ENCODE measurements around the gene SNX24.

Gene SNX24

DNA sequence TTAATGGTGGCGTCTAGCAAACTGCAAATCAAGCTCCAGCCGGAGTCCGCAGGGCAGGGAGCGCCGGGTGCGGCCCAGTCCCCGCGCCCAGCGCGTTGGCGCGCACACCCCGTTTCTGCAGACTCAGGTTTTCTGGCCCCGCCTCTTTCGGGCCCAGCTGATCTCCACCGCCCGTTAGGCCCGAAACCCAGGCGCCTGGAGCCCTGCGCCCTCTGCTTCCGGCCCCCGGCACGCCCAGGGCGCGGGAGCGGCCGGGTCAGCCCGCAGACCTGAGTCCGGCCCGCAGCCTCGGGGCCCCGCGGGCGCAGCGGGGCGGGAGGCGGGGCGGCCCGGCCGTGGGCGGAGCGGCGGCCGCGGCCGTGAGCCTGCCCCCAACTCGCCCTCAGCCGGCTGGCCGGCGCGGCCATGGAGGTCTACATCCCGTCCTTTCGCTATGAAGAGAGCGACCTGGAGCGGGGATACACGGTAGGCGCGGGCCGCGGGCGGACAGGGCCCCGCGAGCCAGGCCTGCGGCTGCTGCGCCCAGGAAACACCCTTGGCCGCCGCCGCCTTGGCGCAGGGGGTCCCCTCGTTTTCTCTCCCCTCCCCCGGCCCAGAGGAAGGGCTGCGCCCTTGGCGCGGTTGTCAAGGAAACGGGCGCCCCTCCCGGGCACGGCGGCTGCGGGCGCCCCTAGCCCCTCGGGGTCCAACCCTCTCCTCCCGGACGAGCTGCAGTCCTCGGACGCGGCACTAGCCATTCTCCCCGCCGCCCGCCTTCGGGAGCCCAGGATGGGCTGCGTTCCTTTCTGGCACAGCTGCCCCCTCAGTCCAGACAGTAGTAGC, at the start of gene SNX24:
TSS of gene SNX24 (plus strand) at position 385 of the 822 bp plus-strand sequence. CDS start at position 406, 21 bp downstream.
- Mint-ChIP-seq H3K9me3 (no peaks in the 10 kb centered on the region), H3K27ac (peak within 1 kb of the TSS; percentile 79), H3K36me3 (ENCODE audit: low read depth) (peaks cover 1% of the 10 kb centered on the region), H3K27me3 (peaks cover 16% of the 10 kb centered on the region), H3K4me1 (ENCODE audit: low read depth) (peaks cover 25% of the 10 kb centered on the region), H3K4me3 (peak within 1 kb of the TSS; percentile 84)

DNA sequence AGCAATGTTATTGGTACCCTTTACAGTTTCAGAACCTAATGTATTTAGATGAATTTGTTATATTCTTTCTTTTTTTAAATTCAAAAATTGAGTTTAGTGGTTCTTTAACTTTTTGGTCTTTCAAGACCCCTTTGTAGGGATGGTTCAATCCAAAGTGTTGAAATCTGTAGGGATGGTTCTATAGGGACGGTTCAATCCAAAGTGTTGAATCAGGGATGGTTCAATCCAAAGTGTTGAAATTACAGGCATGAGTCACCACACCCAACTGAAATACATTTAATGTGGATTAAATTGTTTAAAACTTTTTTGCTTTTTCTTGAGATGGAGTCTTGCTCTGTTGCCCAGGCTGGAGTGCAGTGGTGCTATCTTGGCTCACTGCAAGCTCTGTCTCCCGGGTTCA, 39.9 kb upstream of the SNX24 start:
- no peaks in the 10 kb centered on the region for H3K9me3 Mint-ChIP-seq
- no peaks in the 10 kb centered on the region for H3K4me1 Mint-ChIP-seq (ENCODE audit: low read depth)
- H3K27me3 Mint-ChIP-seq, result no peaks in the 10 kb centered on the region
- peaks cover 56% of the 10 kb centered on the region for H3K36me3 Mint-ChIP-seq (ENCODE audit: low read depth)
- H3K27ac Mint-ChIP-seq, result no peak overlapping the region
- H3K4me3 Mint-ChIP-seq, result no peak overlapping the region

- H3K9me3 Mint-ChIP-seq, result no peaks in the 10 kb centered on the region
- H3K4me3 Mint-ChIP-seq, result no peak overlapping the region
- peaks cover 36% of the 10 kb centered on the region for H3K36me3 Mint-ChIP-seq (ENCODE audit: low read depth)
- H3K27me3 Mint-ChIP-seq, result no peaks in the 10 kb centered on the region
- no peaks in the 10 kb centered on the region for H3K4me1 Mint-ChIP-seq (ENCODE audit: low read depth)
- H3K27ac Mint-ChIP-seq, result no peak overlapping the region
Observed at GRCh38 chr5:122810405-122810804, 35.0 kb upstream of the SNX24 start.

DNA sequence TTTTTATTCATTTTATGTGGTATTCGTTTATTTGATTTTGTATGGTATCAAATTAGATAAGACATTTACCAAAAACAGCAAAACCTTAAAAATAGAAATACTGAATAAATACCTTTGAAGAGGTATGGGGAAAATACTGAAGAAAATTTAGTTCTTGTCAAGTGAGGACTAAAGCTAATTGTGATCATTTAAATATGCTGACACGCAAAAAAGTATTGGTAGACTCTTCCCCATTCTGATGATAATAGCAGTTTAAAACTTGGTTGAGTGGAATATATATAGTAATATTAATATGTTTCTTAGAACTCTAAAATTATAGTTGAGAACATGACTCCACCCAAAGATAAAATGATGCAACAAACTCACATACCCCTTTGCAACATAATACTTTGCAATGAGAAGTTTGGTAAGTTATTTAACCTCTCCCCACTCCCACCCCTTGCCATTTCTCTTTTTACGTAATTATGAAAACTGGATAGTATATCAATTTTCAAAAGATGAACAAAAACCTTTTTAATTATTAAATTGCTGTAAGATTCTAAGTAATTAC, 30.1 kb upstream of the SNX24 start:
- Mint-ChIP-seq H3K4me1 (ENCODE audit: low read depth) (no peaks in the 10 kb centered on the region), H3K27ac (no peak overlapping the region), H3K36me3 (ENCODE audit: low read depth) (peaks cover 25% of the 10 kb centered on the region), H3K27me3 (no peaks in the 10 kb centered on the region), H3K9me3 (no peaks in the 10 kb centered on the region), H3K4me3 (no peak overlapping the region)

- Mint-ChIP-seq H3K27ac (no peak overlapping the region), H3K27me3 (no peaks in the 10 kb centered on the region), H3K4me1 (ENCODE audit: low read depth) (no peaks in the 10 kb centered on the region), H3K4me3 (no peak overlapping the region), H3K36me3 (ENCODE audit: low read depth) (peaks cover 34% of the 10 kb centered on the region), H3K9me3 (no peaks in the 10 kb centered on the region)
Observed at GRCh38 chr5:122816756-122817155, 28.7 kb upstream of the SNX24 start.

GRCh38 chr5:122831984-122832383, 13.4 kb upstream of the SNX24 start:
- H3K27ac Mint-ChIP-seq, result no peak overlapping the region
- no peaks in the 10 kb centered on the region for H3K27me3 Mint-ChIP-seq
- no peak overlapping the region for H3K4me3 Mint-ChIP-seq
- peaks cover 19% of the 10 kb centered on the region for H3K36me3 Mint-ChIP-seq (ENCODE audit: low read depth)
- no peaks in the 10 kb centered on the region for H3K4me1 Mint-ChIP-seq (ENCODE audit: low read depth)
- H3K9me3 Mint-ChIP-seq, result no peaks in the 10 kb centered on the region

GRCh38 chr5:122835681-122836080, 9.7 kb upstream of the SNX24 start:
- Mint-ChIP-seq H3K9me3 (no peaks in the 10 kb centered on the region), H3K27me3 (peaks cover 10% of the 10 kb centered on the region), H3K4me3 (no peak overlapping the region), H3K36me3 (ENCODE audit: low read depth) (peaks cover 4% of the 10 kb centered on the region), H3K4me1 (ENCODE audit: low read depth) (peaks cover 5% of the 10 kb centered on the region), H3K27ac (no peak overlapping the region)

DNA sequence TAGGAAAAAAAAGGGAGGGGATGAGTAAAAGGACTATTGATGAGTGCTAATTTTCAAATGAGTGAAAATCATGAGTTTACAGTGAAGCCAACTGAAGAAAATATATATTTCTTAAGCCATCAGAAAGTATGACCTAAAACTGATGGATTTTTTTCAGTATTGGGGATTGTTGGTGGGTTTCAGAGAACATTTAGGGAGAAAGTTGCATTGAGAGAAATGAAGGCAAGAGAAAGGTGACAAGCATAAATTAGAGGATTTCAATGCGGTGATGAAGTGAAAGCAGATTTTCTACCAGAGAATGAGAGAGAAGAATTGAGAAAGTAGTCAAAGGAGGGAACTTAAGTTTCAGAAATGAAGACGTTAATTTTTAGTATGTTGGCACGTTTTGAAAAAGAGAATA, 8.5 kb upstream of the SNX24 start:
- no peak overlapping the region for H3K4me3 Mint-ChIP-seq
- peaks cover 14% of the 10 kb centered on the region for H3K27me3 Mint-ChIP-seq
- H3K36me3 Mint-ChIP-seq (ENCODE audit: low read depth), result peaks cover 4% of the 10 kb centered on the region
- peaks cover 5% of the 10 kb centered on the region for H3K4me1 Mint-ChIP-seq (ENCODE audit: low read depth)
- no peak overlapping the region for H3K27ac Mint-ChIP-seq
- H3K9me3 Mint-ChIP-seq, result no peaks in the 10 kb centered on the region

GRCh38 chr5:122839731-122840130, 5.7 kb upstream of the SNX24 start:
- Mint-ChIP-seq H3K4me1 (ENCODE audit: low read depth) (peaks cover 15% of the 10 kb centered on the region), H3K36me3 (ENCODE audit: low read depth) (peaks cover 4% of the 10 kb centered on the region), H3K27ac (no peak overlapping the region), H3K27me3 (peaks cover 18% of the 10 kb centered on the region), H3K9me3 (no peaks in the 10 kb centered on the region), H3K4me3 (no peak overlapping the region)

DNA sequence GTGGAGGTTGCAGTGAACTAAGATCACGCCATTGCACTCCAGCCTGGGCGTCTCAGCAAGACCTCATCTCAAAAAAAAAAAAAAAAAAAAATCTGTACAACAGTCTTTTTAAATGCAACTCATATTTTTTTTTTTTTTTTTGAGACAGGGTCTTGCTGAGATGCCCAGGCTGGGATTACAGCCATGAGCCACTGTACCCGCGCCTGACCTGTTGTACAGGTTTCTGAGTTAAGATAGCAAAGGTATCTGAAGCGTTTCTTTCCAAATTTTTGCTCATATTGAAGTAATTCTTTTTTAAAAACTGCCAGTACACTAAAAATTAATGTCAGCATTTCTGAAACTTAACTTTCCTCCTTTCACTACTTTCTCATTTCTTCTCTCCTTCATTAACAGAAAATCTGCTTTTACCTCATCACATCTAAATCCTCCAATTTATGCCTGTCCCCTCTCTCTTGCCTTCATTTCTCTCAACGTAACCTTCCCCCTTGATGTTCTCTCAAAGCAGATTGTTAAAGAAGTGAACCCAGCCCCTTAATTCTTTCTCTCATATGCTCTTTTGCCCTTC, 3.3 kb upstream of the SNX24 start:
- Mint-ChIP-seq H3K27ac (no peak overlapping the region), H3K4me3 (no peak overlapping the region), H3K4me1 (ENCODE audit: low read depth) (peaks cover 27% of the 10 kb centered on the region), H3K27me3 (peaks cover 23% of the 10 kb centered on the region), H3K9me3 (no peaks in the 10 kb centered on the region), H3K36me3 (ENCODE audit: low read depth) (peaks cover 4% of the 10 kb centered on the region)

- peaks cover 19% of the 10 kb centered on the region for H3K27me3 Mint-ChIP-seq
- peaks cover 27% of the 10 kb centered on the region for H3K4me1 Mint-ChIP-seq (ENCODE audit: low read depth)
- H3K36me3 Mint-ChIP-seq (ENCODE audit: low read depth), result peaks cover 4% of the 10 kb centered on the region
- H3K27ac Mint-ChIP-seq, result peak overlapping the region; percentile 79
- H3K4me3 Mint-ChIP-seq, result peak overlapping the region; percentile 84
- H3K9me3 Mint-ChIP-seq, result no peaks in the 10 kb centered on the region
Observed at GRCh38 chr5:122844136-122844909, 1.1 kb upstream of the SNX24 start.

DNA sequence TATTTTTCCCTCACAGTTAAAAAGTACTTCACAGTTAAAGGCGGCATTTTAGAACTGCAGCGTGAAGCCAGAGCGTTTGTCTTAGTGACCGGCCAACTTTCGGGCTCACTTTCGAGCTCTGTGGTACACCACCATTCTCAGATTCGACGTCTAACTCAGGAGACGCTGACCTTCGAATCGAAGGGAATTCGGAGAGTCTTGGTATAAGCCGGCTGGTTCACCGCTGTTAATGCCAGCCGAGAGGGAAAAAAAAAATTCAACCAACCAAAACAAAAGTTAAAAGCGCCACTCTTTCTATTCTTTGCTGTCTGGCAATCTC, 544 bp upstream of the SNX24 start:
- Mint-ChIP-seq H3K9me3 (no peaks in the 10 kb centered on the region), H3K27ac (peak overlapping the region; percentile 79), H3K27me3 (peaks cover 19% of the 10 kb centered on the region), H3K4me3 (peak overlapping the region; percentile 84), H3K4me1 (ENCODE audit: low read depth) (peaks cover 27% of the 10 kb centered on the region), H3K36me3 (ENCODE audit: low read depth) (peaks cover 4% of the 10 kb centered on the region)

- Mint-ChIP-seq H3K27ac (peak overlapping the region; percentile 61), H3K9me3 (no peaks in the 10 kb centered on the region), H3K36me3 (ENCODE audit: low read depth) (no peaks in the 10 kb centered on the region), H3K27me3 (peaks cover 13% of the 10 kb centered on the region), H3K4me1 (ENCODE audit: low read depth) (peaks cover 22% of the 10 kb centered on the region), H3K4me3 (peak overlapping the region; percentile 71)
Observed at GRCh38 chr5:122846051-122846550, 688 bp downstream of the SNX24 start.

- H3K4me3 Mint-ChIP-seq, result no peak overlapping the region
- H3K36me3 Mint-ChIP-seq (ENCODE audit: low read depth), result no peaks in the 10 kb centered on the region
- H3K9me3 Mint-ChIP-seq, result no peaks in the 10 kb centered on the region
- peaks cover 22% of the 10 kb centered on the region for H3K4me1 Mint-ChIP-seq (ENCODE audit: low read depth)
- no peak overlapping the region for H3K27ac Mint-ChIP-seq
- H3K27me3 Mint-ChIP-seq, result peaks cover 5% of the 10 kb centered on the region
Observed at GRCh38 chr5:122847687-122848081, 2.3 kb downstream of the SNX24 start.

- H3K27me3 Mint-ChIP-seq, result peaks cover 5% of the 10 kb centered on the region
- peaks cover 12% of the 10 kb centered on the region for H3K4me1 Mint-ChIP-seq (ENCODE audit: low read depth)
- no peaks in the 10 kb centered on the region for H3K9me3 Mint-ChIP-seq
- H3K27ac Mint-ChIP-seq, result no peak overlapping the region
- H3K4me3 Mint-ChIP-seq, result no peak overlapping the region
- no peaks in the 10 kb centered on the region for H3K36me3 Mint-ChIP-seq (ENCODE audit: low read depth)
Observed at GRCh38 chr5:122849771-122850170, 4.4 kb downstream of the SNX24 start.
